Peyer's patch (tissue), 4 donors: Measurements from ENCODE around the gene PPM1M.
"Not testable (repeated sequence)": the region's sequence is repeated elsewhere in the genome, so short reads cannot be mapped to it uniquely, and the experiment has no call there.

Experiments used
- CTCF ChIP-seq, 6 experiments: fragments of 450-650 bp in 4 of 6; fragments of 200-600 bp in 2 of 6; sonication (generic) in 1 of 6; IDR thresholded peaks; one replicate each; pipeline ENCODE4 v1.5.1; 2017 to 2019; ENCODE audit warnings: antibody characterized with exemption in 6 of 6, mild to moderate bottlenecking in 3 of 6, moderate library complexity in 1 of 6
- POLR2A ChIP-seq, 2 donors: fragments of 450-650 bp; IDR thresholded peaks; one replicate each; pipeline ENCODE4 v1.5.1; 2017; ENCODE audit warnings: antibody characterized with exemption in 2 of 2, mild to moderate bottlenecking in 2 of 2, moderate library complexity in 2 of 2

GRCh38 chr3:52284051-52284450 is 38.5 kb downstream of the PPM1M start:
- not testable (repeated sequence) for TF ChIP-seq CTCF, POLR2A (IDR thresholded peaks at IDR 0.05)
